HPDE6-E6E7 (cell line): Measurements from ENCODE around the gene STIMATE.

Source experiments
- DNase-seq: peaks from one replicate; pipeline ENCODE4 v3.0.0; 2011; ENCODE audit warnings: missing footprints; ENCODE audit errors: extremely low spot score

The STIMATE gene

DNA sequence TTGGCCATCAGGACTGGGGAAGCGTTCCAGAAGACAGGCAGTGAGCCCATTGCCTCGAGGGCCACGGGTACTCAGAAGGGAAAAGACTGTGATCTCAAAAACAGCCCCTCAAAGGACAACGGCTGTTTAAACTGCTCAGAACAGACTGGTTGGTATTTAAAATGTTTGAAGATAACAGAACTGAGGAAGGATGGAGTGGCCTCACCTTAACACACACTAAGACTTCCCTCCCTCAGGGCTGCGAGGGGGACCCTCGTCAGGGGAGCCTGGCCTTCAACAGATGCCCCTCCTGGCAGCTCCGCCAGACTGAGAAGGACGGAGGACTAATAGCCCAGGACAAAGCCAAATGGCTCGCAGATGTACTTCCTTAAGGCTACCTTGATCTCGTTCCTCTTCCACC lies 2.6 kb downstream of the STIMATE start:
- DNase-seq = no peak

DNA sequence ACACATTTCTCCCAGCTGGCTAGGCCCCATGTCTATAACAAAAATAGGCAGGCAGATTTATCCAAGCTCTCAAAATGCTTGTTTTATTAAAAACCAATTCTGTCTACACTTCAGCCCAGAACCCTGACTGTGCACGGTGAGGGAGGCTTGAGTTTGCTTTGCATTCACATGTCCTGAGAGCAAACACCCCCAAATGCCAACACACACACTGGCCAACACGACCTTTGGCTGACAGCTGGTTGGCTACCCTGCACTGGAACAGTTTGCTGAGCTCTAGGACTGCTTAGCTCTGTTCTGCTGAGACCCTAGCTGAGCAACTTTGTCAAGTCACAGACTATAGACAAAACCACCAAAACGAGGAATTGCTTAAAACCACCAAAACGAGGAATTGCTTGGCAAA lies 3.6 kb downstream of the STIMATE start:
- no peak for DNase-seq

DNA sequence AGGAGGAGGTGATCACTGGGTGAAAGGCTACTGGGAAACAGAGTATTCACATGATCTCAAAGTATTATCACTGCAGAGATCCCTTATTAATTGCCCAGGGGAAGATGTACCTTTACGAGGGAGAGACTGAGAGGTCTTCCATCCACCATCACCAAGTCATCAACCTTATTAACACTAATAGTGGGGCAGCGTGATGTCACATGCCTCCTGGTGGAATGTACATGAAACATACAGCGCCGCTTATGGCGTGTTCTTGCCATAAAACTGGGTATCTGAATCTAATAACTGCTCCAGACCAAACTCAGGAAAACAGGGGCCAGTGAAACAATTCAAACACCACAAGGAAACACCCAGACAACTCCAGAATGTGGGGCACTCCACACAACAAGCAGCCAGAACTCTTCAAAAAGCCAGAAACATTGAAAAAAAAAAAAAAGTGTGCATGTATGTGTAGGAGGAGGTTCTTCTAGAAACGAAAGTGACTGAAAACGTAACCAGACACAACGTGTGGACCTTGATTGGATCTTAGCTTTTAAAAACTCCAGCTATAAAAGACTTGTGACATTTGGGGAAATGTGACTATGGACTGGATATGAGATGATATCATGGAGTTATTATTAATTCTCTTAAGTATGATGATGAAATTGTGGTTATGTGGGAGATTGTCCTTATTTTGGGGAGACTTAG lies 4.6 kb downstream of the STIMATE start:
- no peak for DNase-seq

DNA sequence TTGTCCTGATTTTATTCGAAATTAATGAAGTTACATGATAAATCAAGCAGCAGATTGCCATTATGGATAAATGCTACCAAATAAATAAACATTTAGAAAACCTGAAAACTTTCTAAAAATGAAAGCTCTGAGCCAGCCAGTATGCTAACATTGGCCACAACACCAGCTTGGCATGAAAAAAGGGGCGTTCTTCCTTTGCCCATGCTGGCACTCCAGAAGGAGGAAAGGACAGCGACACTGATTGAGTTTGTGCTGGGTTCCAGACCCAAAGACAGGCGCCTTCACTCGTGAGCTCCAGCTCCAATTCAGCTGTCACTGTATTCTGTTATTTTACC lies 5.1 kb downstream of the STIMATE start:
- DNase-seq = no peak

DNA sequence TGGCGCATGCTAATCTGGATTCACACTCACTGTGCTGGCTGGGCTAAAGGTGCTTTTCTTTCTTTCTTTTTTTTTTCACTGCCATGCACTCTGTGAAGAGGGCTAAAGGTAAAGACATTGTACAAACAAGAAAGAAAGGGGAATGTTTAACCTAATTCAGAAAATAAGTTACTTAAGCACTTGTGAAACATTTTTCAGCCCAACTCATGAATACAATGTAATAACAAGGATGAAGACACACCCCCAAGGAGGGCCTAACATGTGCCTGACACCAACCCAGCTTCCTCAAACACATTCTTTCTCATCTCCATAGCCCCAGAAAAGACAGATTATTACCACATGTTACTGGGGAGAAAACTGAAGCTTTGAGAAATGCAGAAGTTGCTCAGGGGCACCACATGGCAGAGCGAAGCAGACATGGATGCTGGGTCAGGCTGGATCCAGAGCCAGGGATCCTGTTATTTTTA lies 5.7 kb downstream of the STIMATE start:
- no peak for DNase-seq

DNA sequence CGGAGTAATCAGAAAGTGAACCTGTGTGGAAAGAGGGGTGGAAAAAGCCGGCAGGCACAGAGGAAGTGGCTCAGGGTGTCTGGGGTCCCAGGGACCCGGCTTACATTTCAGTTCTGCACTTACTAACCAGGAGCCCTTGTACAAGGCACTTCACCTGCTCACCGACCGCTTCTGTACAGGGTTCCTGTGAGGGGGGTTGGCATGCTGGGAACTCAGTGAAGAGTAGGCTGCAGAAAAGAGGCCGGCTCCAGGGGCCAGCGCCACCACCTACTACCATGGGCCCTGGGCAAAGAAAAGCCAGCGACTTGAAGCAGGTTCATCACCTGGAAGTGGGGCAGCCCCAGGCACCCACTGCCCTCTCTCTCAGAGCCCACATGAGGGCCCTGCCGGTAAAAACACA lies 6.2 kb downstream of the STIMATE start:
- no peak for DNase-seq

DNA sequence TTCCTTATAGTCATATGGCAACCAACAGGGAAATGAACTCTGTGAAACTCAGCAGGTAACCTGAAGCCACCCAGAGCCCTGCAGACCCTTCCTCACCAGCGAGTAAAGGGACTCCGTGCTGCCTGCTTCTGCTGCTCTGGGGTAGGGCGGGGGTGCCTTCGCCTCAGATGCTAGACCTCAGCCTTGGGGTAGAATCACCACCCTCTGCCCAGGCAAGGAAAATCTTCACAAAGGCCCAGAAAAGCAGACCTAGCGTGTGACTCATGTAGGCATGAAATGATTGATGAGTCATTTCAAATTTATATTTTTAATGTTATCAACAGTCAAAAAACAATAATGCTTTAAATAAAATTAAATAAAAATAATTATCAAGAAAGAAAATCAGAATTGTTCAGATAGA lies 6.6 kb downstream of the STIMATE start:
- no peak for DNase-seq

DNA sequence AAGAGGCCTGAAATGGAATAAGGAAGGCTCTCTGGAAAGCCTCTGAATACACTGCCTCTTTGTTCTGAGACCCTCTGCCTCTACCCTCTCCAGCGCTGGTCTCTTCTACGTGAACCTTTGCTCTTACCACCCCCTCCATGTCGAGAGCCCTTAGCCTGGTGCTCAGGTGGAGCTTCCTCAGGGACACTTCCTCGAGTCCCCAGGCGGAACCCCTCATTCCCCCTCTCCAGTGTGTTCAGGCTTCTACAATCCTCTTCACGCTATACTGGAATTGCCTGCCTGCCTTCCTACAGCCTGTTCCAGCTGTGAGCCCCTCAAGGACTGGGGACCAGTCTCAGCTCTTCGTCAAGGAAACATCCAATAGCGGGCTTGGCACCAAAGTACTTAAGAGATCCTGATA lies 7.4 kb downstream of the STIMATE start:
- DNase-seq = no peak

DNA sequence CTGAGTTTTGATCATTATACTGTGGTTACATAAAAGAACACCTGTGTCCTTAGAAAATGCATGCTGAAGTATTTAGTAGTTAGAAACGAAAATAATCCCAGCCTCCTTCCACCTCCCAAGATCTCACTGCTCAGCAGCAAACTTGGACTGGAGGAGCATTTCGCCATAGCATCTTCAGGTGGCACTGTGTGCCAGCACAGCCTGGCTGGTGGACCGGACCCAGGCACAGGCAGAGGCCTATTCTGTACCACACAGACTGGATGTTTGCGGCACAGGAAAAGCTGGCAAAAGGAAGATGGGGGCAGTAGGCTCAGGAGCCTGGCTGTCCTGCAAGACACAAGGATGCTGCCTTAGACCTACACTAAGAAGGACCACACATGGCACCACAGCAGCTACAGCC lies 10.2 kb downstream of the STIMATE start:
- DNase-seq = no peak

DNA sequence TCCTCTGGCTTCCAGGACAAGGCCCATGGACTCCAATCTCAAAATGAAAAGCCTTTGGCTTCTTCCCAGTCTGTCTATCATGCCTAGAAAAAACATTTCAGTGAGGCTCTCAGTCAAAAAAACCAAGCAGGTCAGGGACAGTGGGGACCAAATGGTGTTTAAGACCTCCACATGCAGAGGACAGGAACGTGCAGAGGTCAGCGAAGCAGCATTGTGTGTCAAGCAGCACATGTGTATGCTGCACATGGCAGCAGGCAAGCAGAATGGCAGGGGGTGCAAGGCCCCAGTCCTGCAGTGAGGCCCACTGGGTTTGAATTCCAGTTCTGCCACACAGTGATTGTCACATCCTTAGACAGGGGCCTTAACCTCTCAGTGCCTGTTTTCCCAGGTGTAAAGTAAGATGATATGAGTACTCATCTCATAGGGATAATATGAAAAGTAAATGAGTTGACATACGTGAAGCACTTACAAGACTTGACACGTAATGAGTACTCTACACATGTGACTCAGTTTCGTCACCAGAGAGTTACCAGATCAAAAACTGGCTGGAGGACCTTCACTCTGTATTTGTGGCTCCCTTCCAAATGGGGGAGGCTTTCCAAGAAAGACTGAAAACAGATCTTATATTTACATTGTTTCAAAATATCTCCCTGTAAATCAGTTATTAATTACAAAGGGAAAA lies 11.2 kb downstream of the STIMATE start:
- no peak for DNase-seq

DNA sequence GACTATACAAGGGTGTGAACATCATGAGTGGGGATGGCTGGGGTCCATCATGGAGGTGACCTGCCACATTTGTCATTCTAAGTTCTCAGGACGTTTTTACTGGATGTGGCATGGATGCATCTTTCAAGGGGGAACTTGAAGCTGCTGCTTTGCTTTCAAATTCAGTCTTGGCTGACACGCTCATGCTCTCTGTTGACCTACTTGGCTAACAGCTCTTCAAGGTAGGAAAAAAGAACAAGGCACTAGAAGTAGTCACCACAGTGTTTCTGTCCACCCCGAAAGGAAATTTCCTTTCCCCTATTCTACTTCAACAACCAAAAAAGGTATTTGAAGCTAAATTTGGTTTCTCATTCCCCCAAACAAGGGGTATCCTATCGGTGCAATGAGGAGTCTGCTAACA lies 15.0 kb downstream of the STIMATE start:
- DNase-seq = no peak

DNA sequence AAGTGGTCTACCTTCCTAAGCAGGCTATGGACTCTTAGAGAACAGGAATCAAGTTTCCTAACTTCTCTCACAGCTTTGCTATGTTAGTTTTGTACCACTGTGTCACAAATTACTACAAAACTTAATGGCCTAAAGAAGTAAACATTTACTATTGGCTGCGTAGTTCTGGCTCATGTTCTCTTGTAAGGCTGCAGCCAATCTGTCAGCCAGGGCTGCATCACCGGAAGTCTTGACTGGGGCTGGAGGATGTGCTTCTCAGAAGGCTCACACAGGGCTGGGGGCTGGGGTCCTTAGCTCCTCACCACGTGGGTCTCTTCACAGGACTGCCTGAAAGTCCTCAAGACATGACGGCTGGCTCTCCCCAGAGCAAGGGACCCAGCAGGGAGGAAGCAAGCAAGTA lies 15.5 kb downstream of the STIMATE start:
- DNase-seq = no peak

DNA sequence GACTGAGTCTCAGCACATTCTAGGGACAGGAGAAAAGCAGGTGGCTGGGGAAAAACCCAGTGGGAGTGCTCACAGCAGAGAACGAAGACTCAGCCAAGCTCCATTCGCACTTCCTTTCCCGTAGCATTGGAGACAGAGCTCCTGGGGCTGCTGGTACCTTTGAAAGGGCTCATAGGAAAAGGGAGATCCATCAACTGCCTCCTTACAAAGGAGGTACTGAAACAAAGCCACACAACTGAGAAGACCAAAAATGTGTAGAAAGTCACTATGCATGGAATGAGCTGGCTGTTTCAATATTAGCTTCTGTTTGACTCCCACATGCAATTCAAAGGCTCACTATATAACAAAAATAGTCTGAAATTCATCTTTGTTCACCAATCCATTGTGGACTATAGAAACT lies 16.9 kb downstream of the STIMATE start:
- DNase-seq = no peak

DNA sequence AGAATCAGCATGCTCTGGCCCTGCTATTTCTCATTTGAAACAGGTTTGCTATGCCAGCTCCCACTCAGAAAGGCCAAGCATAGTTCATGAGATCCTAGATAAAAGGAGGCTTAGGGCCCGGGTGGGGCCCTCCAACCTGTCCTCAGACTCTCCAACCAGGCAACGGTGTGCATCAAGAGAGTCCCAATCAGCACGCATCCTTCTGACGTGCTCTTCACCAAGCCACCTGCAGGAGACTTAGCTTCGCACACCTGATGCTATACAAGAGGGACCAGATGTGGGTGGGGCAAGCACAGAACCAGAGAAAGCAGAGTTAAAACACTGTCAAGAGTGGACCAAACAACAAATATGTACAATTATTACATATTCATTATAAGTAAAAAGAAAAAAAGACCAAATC lies 17.3 kb downstream of the STIMATE start:
- DNase-seq = no peak

DNA sequence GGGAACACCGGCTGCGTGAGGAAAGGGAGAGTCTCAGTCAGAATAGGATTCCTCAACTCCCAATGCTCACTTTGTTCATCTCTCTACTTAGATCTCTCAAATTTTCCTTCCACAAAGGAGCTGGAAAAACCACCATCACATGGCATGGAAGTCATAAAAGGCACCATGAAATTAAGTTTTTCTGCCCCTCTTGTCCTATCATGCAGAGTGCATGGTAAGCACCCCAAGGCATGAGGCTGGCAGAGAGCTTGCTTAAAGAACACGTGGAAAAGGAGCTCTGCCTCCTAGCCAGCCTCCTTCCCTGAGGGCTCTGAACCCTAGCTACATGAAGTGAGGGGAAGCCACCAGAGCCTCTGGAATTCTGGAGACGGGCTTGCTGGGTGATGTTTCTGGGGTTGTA lies 17.8 kb downstream of the STIMATE start:
- DNase-seq = no peak

DNA sequence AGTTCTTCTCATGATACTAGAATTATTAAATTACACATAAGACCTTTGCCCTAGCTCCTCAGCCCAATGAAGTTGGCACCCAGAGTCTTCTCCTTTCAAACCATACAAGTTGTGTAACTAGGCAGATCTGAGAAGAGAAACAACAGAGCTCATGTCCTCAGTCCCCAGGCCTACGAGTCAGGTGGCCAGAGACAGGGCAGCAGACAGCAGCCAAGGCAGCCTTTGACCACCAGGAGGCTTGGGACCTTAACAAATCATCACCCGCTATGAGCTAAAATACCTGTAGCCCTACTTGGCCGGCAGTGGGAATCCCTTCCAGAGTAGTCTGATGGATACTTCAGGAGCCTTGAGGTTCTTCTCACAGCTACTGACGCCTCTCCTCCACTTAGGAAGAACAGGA lies 18.3 kb downstream of the STIMATE start:
- DNase-seq = no peak

DNA sequence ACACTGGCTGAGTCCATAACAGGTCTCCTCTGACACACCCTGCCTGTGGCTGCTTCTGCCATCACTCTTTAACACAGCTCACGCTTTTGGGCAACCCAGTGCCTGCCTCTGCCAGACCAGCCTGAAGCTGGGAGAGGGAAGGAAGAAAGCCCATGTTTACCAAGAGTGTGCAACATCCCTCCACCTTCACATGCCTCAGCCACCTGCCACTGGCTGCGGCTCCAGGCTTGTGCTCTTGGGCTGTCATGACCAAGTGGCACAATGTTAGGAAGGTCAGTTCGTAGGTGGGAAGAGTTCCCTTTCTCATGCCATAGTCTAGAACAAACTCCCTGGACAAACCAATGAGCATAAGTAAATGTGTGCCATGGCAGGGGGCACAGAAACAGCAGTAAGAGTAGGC lies 20.3 kb downstream of the STIMATE start:
- DNase-seq = no peak

DNA sequence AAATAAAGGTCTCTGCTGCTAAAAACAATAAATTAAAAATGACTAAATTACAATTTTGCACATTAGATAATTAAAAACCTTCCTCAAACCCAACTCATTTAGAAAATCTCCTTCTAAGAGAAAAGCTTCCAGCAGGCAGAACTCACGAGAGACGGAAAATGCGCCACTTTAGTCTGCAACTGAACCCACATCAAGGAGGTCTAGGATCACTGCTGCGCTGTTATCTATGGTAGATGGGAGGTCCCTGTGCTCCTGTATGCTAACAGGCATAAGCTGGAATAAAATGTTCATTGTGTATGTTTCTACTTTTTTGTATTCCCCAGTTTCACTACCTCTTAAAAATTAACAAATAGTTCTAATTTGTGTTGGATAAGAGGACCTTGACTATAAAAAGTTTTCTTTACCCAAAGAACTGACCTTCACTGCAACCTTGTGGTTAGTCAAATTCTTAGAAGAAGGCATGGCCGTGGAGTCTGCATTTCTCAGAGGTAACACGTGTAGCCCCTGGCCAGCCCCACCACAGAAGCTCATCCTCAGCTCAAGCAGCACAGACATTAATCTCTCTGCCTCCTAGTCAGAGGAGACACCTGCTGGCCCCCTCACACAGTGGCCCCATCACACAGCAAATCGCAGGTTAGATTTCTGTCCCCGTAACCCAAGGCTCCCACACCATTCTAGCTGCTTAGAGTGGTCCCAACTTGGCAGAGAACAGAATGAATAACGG lies 22.3 kb downstream of the STIMATE start:
- DNase-seq = no peak

DNA sequence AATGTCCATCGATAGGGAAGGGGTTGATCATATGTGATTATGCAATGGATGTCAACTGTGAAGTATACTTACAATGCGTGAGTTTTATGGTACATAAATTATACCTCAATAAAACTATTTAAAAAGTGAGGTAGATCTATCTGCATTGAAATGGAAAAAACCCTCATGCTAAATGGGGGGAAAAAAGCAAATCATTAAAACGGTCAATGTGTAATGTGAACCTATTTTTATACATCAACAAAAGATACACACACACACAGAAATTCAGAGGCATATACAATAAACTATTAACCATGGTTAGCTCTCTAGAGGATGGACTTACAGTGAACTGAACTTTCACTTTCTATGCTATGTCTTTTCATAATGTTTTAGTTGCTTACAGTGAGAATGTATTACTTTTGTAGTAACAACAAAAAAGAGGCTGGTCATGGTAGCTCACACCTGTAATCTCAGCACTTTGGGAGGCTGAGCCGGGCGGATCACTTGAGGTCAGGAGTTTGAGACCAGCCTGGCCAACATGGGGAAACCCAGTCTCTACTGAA lies 23.1 kb downstream of the STIMATE start:
- DNase-seq = no peak

DNA sequence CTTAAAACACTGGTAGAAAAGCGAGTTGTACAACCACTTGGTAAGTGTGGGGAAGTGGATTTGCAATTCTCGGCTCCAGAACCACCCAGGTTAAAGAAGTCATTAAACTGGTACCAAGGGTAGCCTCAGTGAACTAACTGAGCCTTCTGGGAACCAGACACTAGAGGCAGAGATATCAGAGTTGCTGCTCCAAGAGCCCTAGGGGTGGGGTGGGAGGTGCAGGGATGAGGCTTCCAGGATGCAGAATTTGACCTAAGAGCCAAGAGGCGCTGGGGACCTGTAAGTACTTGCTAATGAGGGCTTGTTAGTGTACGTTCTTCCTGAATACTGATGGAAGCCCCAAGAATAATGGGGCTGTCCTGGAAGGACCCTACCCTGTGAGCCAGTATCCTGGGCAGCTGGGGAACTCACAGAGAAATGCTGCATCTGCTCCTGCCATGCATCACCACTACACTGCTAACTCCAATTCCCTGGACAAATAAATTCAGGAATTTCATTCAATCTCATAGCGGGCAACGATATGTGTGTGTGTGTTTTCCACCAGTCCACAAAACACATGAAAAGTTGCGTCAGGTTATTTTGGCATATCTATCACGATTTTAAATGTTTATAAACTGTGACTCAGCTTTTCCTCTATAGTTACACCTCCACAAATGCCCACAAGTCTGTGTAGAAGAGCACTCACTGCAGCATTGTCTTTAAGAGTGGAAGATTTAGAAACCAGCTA lies 23.8 kb downstream of the STIMATE start:
- no peak for DNase-seq

DNA sequence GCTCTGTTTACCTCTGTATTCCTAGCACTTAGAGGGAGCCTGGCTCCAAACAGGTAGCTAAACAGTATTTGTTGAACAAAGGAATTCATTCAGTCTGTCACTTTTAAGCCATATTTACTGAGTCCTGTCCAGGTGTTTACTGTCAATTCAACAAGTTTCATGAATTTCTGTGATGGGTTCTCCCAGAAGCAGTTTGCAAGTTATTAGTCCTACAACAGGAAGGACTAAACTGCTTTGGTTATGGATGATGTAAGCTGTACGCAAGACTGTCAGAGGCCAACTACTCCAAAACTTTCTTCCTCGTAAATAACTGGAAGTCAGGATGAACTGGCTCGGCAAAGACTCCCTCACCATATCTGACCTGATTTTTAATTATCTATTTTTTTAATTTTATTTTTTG lies 25.1 kb downstream of the STIMATE start:
- DNase-seq = no peak

DNA sequence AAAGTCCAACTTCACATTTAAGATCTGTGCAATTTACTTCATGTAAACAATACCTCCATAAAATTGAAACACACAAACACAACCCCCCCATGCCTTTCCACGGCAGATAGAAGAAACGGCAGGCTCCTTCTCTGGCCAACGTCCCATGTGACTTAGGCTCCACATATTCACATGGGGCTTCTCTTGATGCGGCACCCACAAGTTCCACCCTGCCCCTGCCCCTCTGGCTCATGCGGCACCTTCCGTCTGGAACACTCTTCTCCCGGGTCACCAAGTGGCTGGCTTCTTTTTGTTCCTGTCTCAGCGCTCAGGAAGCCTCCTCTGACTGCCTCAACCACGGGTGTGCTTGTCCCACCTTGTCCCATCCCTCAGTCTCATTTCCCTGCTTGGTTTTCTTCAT lies 25.6 kb downstream of the STIMATE start:
- DNase-seq = no peak
